Endothelial cell of umbilical vein (primary cell): Measurements from ENCODE around the gene MYL5. TPM values are rescaled to one million over a fixed set of nuclear protein-coding genes. Genes with fewer than 3 reads are reported as not detected.
"Not testable (repeated sequence)": the region's sequence is repeated elsewhere in the genome, so short reads cannot be mapped to it uniquely, and the experiment has no call there.

ENCODE experiments used
- BruUV-seq: library from RNA; stranded (reverse); fragments of 400-500 nt; replicated peaks from 2 replicates; lab custom pipeline; 2021; lab: Mats Ljungman, UMichigan
- CTCF ChIA-PET: fragments of 300-600, 350-600 bp; sonication (Branson Sonifier 250); formaldehyde crosslinking; loops from one replicate; lab custom pipeline; 2021; ENCODE audit warnings: antibody characterized with exemption, inconsistent platforms; lab: Charles Lee
- POLR2A ChIA-PET: fragments of 300-600, 350-600 bp; sonication (Branson Sonifier 250); formaldehyde crosslinking; loops from one replicate; lab custom pipeline; 2021; ENCODE audit warnings: antibody characterized with exemption, inconsistent platforms; lab: Charles Lee
- DNase-seq: peaks from one replicate; pipeline ENCODE4 v3.0.0-alpha.2; 2011; ENCODE audit warnings: low read depth, low spot score
- FAIRE-seq: peaks from 2 replicates; lab custom pipeline; 2011; peaks lifted over from hg19 to GRCh38; lab: Jason Lieb, UNC
- H2AFZ ChIP-seq: 2 replicates; pipeline ENCODE4 v1.6.0; 2012; ENCODE audit warnings: low read depth, low read length, control low read depth, inconsistent platforms
- H3K27ac ChIP-seq: 2 replicates; pipeline ENCODE4 v1.5.1; 2011; ENCODE audit warnings: low read depth, mild to moderate bottlenecking, control low read depth, low read length, moderate library complexity; ENCODE audit not compliant: insufficient read depth
- H3K27me3 ChIP-seq, 2 experiments: 2 replicates each; pipeline versions ENCODE4 v1.6.0 to v1.6.1; 2011; ENCODE audit warnings: low read length in 2 of 2, mixed read lengths in 1 of 2; ENCODE audit not compliant: control insufficient read depth in 2 of 2, insufficient read depth in 2 of 2
- H3K36me3 ChIP-seq, 2 experiments: 2 replicates in 1 of 2; 3 replicates in 1 of 2; pipeline ENCODE4 v1.5.1; 2011; ENCODE audit warnings: low read length in 2 of 2, mild to moderate bottlenecking in 1 of 2, moderate library complexity in 1 of 2; ENCODE audit not compliant: control insufficient read depth in 2 of 2, insufficient read depth in 2 of 2; ENCODE audit errors: extremely low read depth in 1 of 2
- H3K4me1 ChIP-seq: 3 replicates; pipeline ENCODE4 v1.5.1; 2011; ENCODE audit warnings: mild to moderate bottlenecking, low read length; ENCODE audit not compliant: control insufficient read depth, insufficient read depth; ENCODE audit errors: extremely low read depth
- H3K4me2 ChIP-seq: 2 replicates; pipeline ENCODE4 v1.6.1; 2011; ENCODE audit warnings: low read length, control low read depth, mixed read lengths; ENCODE audit not compliant: insufficient read depth
- H3K4me3 ChIP-seq, 3 experiments: fragments of 200-600 bp in 1 of 3; sonication (generic), shearing (Covaris generic) in 1 of 3; replicated peaks in 1 of 3; 2 replicates each; pipeline ENCODE4 v1.5.1; 2011 to 2016; ENCODE audit warnings: control low read depth in 3 of 3, low read length in 3 of 3, mild to moderate bottlenecking in 2 of 3, inconsistent platforms in 1 of 3, low read depth in 1 of 3, moderate library complexity in 1 of 3; ENCODE audit not compliant: insufficient read depth in 1 of 3
- H3K79me2 ChIP-seq: 2 replicates; pipeline ENCODE4 v1.6.0; 2012; ENCODE audit warnings: low read length, inconsistent platforms; ENCODE audit not compliant: control insufficient read depth, insufficient read depth
- H3K9ac ChIP-seq: replicated peaks from 2 replicates; pipeline ENCODE3; 2011; ENCODE audit warnings: low read length, control low read depth; ENCODE audit not compliant: insufficient read depth; ENCODE audit errors: extremely low read depth
- H3K9me1 ChIP-seq: replicated peaks from 3 replicates; pipeline ENCODE4 v1.6.0; 2011; ENCODE audit warnings: mild to moderate bottlenecking, low read length; ENCODE audit not compliant: control insufficient read depth, insufficient read depth; ENCODE audit errors: extremely low read depth
- H3K9me3 ChIP-seq: replicated peaks from 2 replicates; pipeline ENCODE4 v1.5.1; 2012; ENCODE audit warnings: low read length, inconsistent platforms; ENCODE audit not compliant: control insufficient read depth, insufficient read depth
- H4K20me1 ChIP-seq: replicated peaks from 2 replicates; pipeline ENCODE3; 2011; ENCODE audit warnings: mild to moderate bottlenecking, low read length; ENCODE audit not compliant: control insufficient read depth, insufficient read depth; ENCODE audit errors: extremely low read depth
- CTCF ChIP-seq, 2 donors: IDR thresholded peaks; 1 replicate in 1 of 2; 2 replicates in 1 of 2; pipeline ENCODE4 v1.5.1; 2011; ENCODE audit warnings: low read length in 2 of 2, mild to moderate bottlenecking in 2 of 2, moderate library complexity in 2 of 2, control low read depth in 1 of 2, inconsistent platforms in 1 of 2, low read depth in 1 of 2; ENCODE audit not compliant: insufficient read depth in 1 of 2; ENCODE audit errors: extremely low read depth in 1 of 2
- JUN ChIP-seq: IDR thresholded peaks from 2 replicates; pipeline ENCODE4 v1.6.1; 2011; ENCODE audit warnings: borderline replicate concordance, low read depth; ENCODE audit not compliant: insufficient read length, insufficient read depth
- MYC ChIP-seq: IDR thresholded peaks from one replicate; pipeline ENCODE4 v1.6.1; 2011; ENCODE audit warnings: mild to moderate bottlenecking, low read depth, low read length
- POLR2A ChIP-seq: IDR thresholded peaks from 2 replicates; pipeline ENCODE4 v1.6.1; 2012; ENCODE audit warnings: low read depth, mild to moderate bottlenecking, control low read depth, low read length
- POLR2AphosphoS5 ChIP-seq: IDR thresholded peaks from 2 replicates; pipeline ENCODE4 v1.6.1; 2012; ENCODE audit warnings: low read depth, mild to moderate bottlenecking, control low read depth, low read length, moderate library complexity; ENCODE audit not compliant: insufficient read depth
- dilution Hi-C: fragments of 300-500 bp; cut with MboI; formaldehyde crosslinking; loops from one replicate; pipeline ENCODE4 v1.15.0; 2019; ENCODE audit warnings: low sequenced_read_pairs; ENCODE audit not compliant: extremely low pct_ligation_motif_present
- intact Hi-C: fragments of 100-400 bp; cut with micrococcal nuclease; formaldehyde crosslinking; loops from one replicate; pipeline ENCODE4 v1.10.0; 2022
- polyA plus RNA-seq, 4 experiments: library from polyadenylated mRNA; depleted of rRNA in 3 of 4; stranded (reverse) in 3 of 4; unstranded in 1 of 4; fragments of >200 nt; gene quantifications; 2 replicates each; pipeline versions ENCODE4 v1.2.1 to v1.2.3, GENCODE V29; 2011 to 2012; ENCODE audit warnings: missing spikeins in 1 of 4
- total RNA-seq: library from RNA; stranded (reverse); gene quantifications from 2 replicates; pipeline ENCODE4 v1.2.3, GENCODE V29; 2021

The MYL5 gene
- total and polyA plus RNA-seq, 2 donors (not counting 3 experiments of a cell fraction or from before 2014, with no cell fraction given), result 12.3 to 13.4 TPM

GRCh38 chr4:634599-634985, 39.8 kb upstream of the MYL5 start:
- Histone ChIP-seq H3K36me3 (no peaks in the 10 kb centered on the region), H3K79me2 (no peaks in the 10 kb centered on the region), H3K9ac (no peak overlapping the region), H3K9me1 (no peaks in the 10 kb centered on the region), H3K4me2 (no peak overlapping the region), H3K27me3 (no peaks in the 10 kb centered on the region), H3K4me3 (no peak overlapping the region), H4K20me1 (no peaks in the 10 kb centered on the region), H2AFZ (no peak overlapping the region), H3K4me1 (no peaks in the 10 kb centered on the region), H3K9me3 (no peaks in the 10 kb centered on the region), H3K27ac (no peak overlapping the region)
- dilution Hi-C loops (no loop called here), intact Hi-C loops (no loop called here)
- ChIA-PET CTCF (no interaction called here), POLR2A (no interaction called here)
- no peak for FAIRE-seq
- TF ChIP-seq JUN (no peak), CTCF (IDR thresholded peaks at IDR 0.05; ENCODE audit: extremely low read depth in 1 of 2, insufficient read depth in 1 of 2, low read depth in 1 of 2, low read length in 2 of 2) (no peak), POLR2A (no peak), MYC (no peak), POLR2AphosphoS5 (no peak)
- BruUV-seq, result no TSS peak
- no peak for DNase-seq

- H3K27me3 ChIP-seq, H3K9ac ChIP-seq, dilution Hi-C loops, H3K9me1 ChIP-seq, DNase-seq, H3K9me3 ChIP-seq, intact Hi-C loops, FAIRE-seq, POLR2A ChIA-PET, H3K79me2 ChIP-seq, H3K27ac ChIP-seq, CTCF ChIA-PET, H2AFZ ChIP-seq, H3K4me3 ChIP-seq, H3K4me1 ChIP-seq, H3K36me3 ChIP-seq, H3K4me2 ChIP-seq, BruUV-seq, H4K20me1 ChIP-seq: not testable (repeated sequence)
These were observed 39.1 kb upstream of the MYL5 start for GRCh38 chr4:635066-635835.
